Gastroesophageal sphincter (tissue), 3 donors: ENCODE measurements around the gene TXNDC5.

Source experiments
- EP300 ChIP-seq: sonication (generic); formaldehyde crosslinking; IDR thresholded peaks from one replicate; pipeline ENCODE4 v1.6.1; 2017; ENCODE audit warnings: antibody characterized with exemption, mild to moderate bottlenecking
- POLR2A ChIP-seq, 2 donors: fragments of 450-650 bp; IDR thresholded peaks; one replicate each; pipeline ENCODE4 v1.6.1; 2017; ENCODE audit warnings: antibody characterized with exemption in 2 of 2, mild to moderate bottlenecking in 2 of 2, moderate library complexity in 1 of 2
- POLR2AphosphoS5 ChIP-seq: sonication (generic); formaldehyde crosslinking; IDR thresholded peaks from one replicate; pipeline ENCODE4 v1.6.1; 2017; ENCODE audit warnings: antibody characterized with exemption
- TF ChIP-seq, protein P1 (sequence below), 4 experiments: fragments of 200-600 bp in 2 of 4; fragments of 450-650 bp in 2 of 4; sonication (generic) in 1 of 4; IDR thresholded peaks; one replicate each; pipeline ENCODE4 v1.5.1; 2017 to 2019; ENCODE audit warnings: antibody characterized with exemption in 4 of 4, mild to moderate bottlenecking in 2 of 4, moderate library complexity in 2 of 4

DNA sequence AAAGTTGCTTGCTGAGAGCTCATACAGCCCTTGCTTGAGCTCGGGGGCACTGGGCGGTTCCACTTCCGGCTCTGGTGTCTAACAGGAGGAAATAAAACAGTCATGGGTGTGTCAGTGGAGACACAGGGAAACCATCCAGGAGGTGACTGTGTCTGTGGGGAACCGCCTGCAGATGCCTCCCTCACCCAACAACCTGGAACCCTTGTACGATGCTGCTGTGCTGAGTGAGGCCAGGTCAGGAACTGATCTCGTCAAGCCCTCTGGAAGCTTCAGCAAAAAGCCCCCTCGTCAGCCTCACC, 15.5 kb downstream of the TXNDC5 start:
- TF ChIP-seq, protein P1, sequence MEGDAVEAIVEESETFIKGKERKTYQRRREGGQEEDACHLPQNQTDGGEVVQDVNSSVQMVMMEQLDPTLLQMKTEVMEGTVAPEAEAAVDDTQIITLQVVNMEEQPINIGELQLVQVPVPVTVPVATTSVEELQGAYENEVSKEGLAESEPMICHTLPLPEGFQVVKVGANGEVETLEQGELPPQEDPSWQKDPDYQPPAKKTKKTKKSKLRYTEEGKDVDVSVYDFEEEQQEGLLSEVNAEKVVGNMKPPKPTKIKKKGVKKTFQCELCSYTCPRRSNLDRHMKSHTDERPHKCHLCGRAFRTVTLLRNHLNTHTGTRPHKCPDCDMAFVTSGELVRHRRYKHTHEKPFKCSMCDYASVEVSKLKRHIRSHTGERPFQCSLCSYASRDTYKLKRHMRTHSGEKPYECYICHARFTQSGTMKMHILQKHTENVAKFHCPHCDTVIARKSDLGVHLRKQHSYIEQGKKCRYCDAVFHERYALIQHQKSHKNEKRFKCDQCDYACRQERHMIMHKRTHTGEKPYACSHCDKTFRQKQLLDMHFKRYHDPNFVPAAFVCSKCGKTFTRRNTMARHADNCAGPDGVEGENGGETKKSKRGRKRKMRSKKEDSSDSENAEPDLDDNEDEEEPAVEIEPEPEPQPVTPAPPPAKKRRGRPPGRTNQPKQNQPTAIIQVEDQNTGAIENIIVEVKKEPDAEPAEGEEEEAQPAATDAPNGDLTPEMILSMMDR (IDR thresholded peaks at IDR 0.05): no peak
- TF ChIP-seq EP300: no peak
- no peak for TF ChIP-seq POLR2A (IDR thresholded peaks at IDR 0.05)
- no peak for TF ChIP-seq POLR2AphosphoS5
